Measurements from ENCODE around the gene TNIK.

GRCh38 chr3:171242170-171242569 lies 218.0 kb downstream of the TNIK start:
- TF ChIP-seq EZH2phosphoT487 (IDR thresholded peaks at IDR 0.05; ENCODE audit: unreplicated experiment) (no peak), NANOG (IDR thresholded peaks at IDR 0.05; ENCODE audit: borderline replicate concordance) (no peak), ZNF462 (CRISPR knock-in tag; IDR thresholded peaks at IDR 0.05) (no peak), CTCF (conservative IDR thresholded peaks at IDR 0.05; ENCODE audit: low read depth in 2 of 2) (no peak), REST (IDR thresholded peaks at IDR 0.05; ENCODE audit: unreplicated experiment) (no peak), EZH2 (IDR thresholded peaks at IDR 0.05; ENCODE audit: low read depth, unreplicated experiment) (no peak), JUNB (IDR thresholded peaks at IDR 0.05; ENCODE audit: unreplicated experiment) (no peak), POLR2AphosphoS5 (IDR thresholded peaks at IDR 0.05; ENCODE audit: low read depth) (no peak), ZNF331 (CRISPR knock-in tag; IDR thresholded peaks at IDR 0.05; ENCODE audit: low read depth) (no peak), ETS1 (IDR thresholded peaks at IDR 0.05) (no peak), STAT1 (IDR thresholded peaks at IDR 0.05; ENCODE audit: unreplicated experiment) (no peak), CREB1 (CRISPR knock-in tag; IDR thresholded peaks at IDR 0.05; ENCODE audit: low read depth) (no peak)
